SK-N-MC (cell line): Measurements from ENCODE around the gene ITGA7.
A peak's percentile ranks its signal among the peaks of the same experiment; 100 is the strongest.

Source experiments
- DNase-seq: peaks from one replicate; pipeline ENCODE4 v3.0.0-alpha.2; 2011; ENCODE audit warnings: low read depth, low spot score
- H3K27ac ChIP-seq: fragments of 200-600 bp; sonication (generic); 2 replicates; pipeline ENCODE4 v1.5.1; 2016; ENCODE audit warnings: mixed run types
- H3K36me3 ChIP-seq: fragments of 200-600 bp; sonication (generic); 2 replicates; pipeline ENCODE4 v1.6.1; 2017; ENCODE audit warnings: antibody characterized with exemption, low read length, mixed read lengths; ENCODE audit not compliant: insufficient read depth
- H3K4me3 ChIP-seq: fragments of 200-600 bp; sonication (generic); 2 replicates; pipeline ENCODE4 v1.5.1; 2016
- H3K9ac ChIP-seq: fragments of 200-600 bp; sonication (generic); 2 replicates; pipeline ENCODE4 v1.8.0; 2017; ENCODE audit warnings: mixed run types, mixed read lengths; ENCODE audit not compliant: insufficient read length
- H3K9me3 ChIP-seq: fragments of 200-600 bp; sonication (generic); 2 replicates; pipeline ENCODE4 v1.6.1; 2017; ENCODE audit warnings: low read depth, mild to moderate bottlenecking, antibody characterized with exemption, low read length, moderate library complexity, mixed read lengths
- EZH2 ChIP-seq: fragments of 200-600 bp; sonication (generic); IDR thresholded peaks from one replicate; pipeline ENCODE4 v1.6.1; 2017; ENCODE audit warnings: antibody characterized with exemption
- FOXP2 ChIP-seq: optimal IDR thresholded peaks from 2 replicates; pipeline ENCODE3; 2011; ENCODE audit warnings: mild to moderate bottlenecking, moderate library complexity; ENCODE audit not compliant: insufficient read depth; ENCODE audit errors: extremely low read length, control extremely low read depth
- POLR2AphosphoS5 ChIP-seq: IDR thresholded peaks from 2 replicates; pipeline ENCODE4 v1.6.1; 2012; ENCODE audit warnings: mild to moderate bottlenecking, low read depth, low read length, borderline replicate concordance

The ITGA7 gene

DNA sequence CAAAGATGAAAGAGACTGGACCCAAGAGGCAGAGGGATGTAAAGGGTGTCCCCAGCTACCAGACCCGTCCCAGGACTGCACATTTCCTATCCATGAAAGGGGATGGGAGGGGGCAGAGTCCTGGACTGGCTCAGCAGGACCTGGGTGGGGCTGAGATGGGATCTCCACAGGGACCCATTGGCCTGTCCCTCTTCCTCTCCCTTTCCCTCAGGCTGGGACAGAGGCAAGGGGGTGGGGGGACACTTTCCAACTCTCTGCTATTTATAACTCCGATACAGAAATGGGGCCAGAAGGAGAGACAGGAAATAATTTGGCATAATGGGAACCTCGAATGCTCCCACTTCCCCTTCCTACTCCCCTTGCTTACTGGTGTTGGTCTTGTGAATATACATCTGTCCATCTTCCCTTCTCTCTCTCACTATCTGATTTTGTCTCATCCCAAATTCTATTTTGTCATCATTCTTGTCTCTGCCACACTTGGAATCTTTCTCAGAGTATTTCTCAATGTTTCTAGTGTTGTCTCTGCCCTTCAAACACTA, 1.1 kb upstream of the ITGA7 start:
- TF ChIP-seq EZH2 (no peak), POLR2AphosphoS5 (no peak), FOXP2 (no peak)
- Histone ChIP-seq H3K36me3 (no peaks in the 10 kb centered on the region), H3K9ac (no peak overlapping the region), H3K27ac (no peak overlapping the region), H3K9me3 (no peaks in the 10 kb centered on the region), H3K4me3 (no peak overlapping the region)
- DNase-seq: no peak

- Histone ChIP-seq H3K4me3 (peak overlapping the region; percentile 81), H3K36me3 (no peaks in the 10 kb centered on the region), H3K27ac (no peak overlapping the region), H3K9me3 (no peaks in the 10 kb centered on the region), H3K9ac (peak overlapping the region; percentile 26)
- no peak for DNase-seq
- no peak for TF ChIP-seq POLR2AphosphoS5
- TF ChIP-seq FOXP2: no peak
- no peak for TF ChIP-seq EZH2
These were observed 459 bp downstream of the ITGA7 start for GRCh38 chr12:55707219-55707671.

DNA sequence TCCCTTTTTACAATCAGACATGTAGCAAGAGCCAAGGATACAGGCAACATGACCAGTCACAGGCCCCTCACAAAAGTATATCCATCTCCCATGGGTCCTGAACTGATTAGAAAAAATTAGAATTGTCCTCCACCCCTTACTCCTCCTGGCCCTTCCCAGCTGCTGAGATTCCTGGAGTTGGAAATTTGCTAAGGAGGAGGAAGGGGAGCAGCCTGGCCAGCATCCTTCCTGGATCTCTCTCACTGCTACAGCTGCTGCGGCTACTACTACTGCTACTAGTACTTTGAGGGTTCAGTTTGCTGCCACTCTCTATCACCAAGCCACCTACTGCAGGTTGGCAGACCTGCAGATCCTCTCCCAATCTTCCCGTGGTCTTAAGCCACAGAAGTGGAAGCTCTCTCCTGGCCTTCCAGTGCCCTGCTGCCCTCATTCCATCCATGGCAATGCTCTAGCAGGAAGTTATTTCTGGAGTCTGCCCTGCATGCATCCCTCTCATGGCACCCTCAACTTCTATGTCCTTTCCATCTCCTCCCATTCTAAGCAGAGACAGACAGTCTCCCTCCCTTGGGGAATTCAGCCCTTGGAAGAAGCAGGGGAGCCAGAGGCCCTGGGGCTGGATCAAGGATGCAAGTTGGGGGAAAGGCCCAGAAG, 1.0 kb downstream of the ITGA7 start:
- Histone ChIP-seq H3K27ac (no peak overlapping the region), H3K36me3 (no peaks in the 10 kb centered on the region), H3K4me3 (peak overlapping the region; percentile 81), H3K9me3 (no peaks in the 10 kb centered on the region), H3K9ac (no peak overlapping the region)
- no peak for TF ChIP-seq FOXP2
- no peak for TF ChIP-seq EZH2
- no peak for TF ChIP-seq POLR2AphosphoS5
- DNase-seq: no peak

DNA sequence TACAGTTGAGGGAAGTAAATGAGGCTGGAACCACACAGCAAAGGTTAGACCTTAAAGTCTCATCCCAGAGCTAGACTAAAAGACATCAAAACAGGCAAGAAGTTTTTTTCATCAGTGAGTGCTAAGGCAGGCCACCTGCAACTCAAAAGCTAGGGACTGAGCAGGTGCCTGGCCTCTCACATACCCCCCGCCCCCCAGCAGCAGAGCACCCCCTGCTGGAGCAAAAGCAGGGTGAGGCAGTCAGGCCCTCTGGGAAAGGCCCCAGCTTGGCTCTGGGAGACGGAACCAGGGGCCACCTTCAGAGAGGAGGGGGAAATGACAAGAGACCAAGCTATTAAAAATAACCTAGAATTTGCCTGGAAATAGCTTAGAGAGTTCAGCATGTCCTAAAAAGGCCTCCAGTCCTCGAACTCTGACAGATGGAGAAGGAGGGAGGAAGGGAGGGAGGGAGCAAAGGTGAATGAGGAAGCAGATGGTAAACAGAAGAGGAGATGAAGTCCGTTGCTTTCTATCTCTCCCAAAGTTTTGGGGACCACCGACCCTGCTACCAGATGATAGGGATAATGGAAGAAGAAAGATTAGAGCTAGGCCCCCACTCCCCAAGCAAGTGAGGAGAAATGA, 1.8 kb downstream of the ITGA7 start:
- TF ChIP-seq POLR2AphosphoS5: no peak
- TF ChIP-seq EZH2: no peak
- TF ChIP-seq FOXP2: no peak
- no peak for DNase-seq
- no peak overlapping the region for H3K4me3 ChIP-seq

GRCh38 chr12:55704824-55705718, 2.6 kb downstream of the ITGA7 start:
- H3K9ac ChIP-seq: no peak overlapping the region
- H3K9me3 ChIP-seq: no peaks in the 10 kb centered on the region
- no peaks in the 10 kb centered on the region for H3K36me3 ChIP-seq
- TF ChIP-seq POLR2AphosphoS5: no peak
- TF ChIP-seq FOXP2: no peak
- no peak for TF ChIP-seq EZH2
- H3K4me3 ChIP-seq: no peak overlapping the region
- DNase-seq: no peak
- no peak overlapping the region for H3K27ac ChIP-seq

More for the DNA sequence above, 1.8 kb downstream of the ITGA7 start:
- Histone ChIP-seq H3K9ac (no peak overlapping the region), H3K27ac (no peak overlapping the region), H3K9me3 (no peaks in the 10 kb centered on the region), H3K36me3 (no peaks in the 10 kb centered on the region)

- H3K27ac ChIP-seq: no peak overlapping the region
- TF ChIP-seq FOXP2 (no peak), POLR2AphosphoS5 (no peak), EZH2 (no peak)
These were observed 3.6 kb downstream of the ITGA7 start for GRCh38 chr12:55703901-55704761.

DNA sequence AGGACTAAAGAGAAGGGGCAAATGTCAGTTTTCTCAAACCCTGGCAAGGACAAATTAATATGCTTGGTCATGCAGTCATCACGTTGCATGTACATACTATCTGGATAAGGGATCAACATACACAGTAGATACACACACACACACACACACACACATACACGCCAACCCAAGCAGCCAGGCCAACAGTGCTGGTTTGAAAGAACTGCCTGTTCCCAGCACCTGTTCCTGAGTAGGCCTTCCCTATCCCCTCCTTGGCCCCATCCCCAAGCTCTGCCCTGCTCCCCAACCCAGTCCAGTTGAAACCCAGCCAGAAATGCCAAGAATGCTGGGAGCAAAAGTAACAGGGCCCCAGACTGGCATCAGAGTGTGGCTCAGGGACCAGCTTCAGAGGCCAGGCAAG, 4.4 kb downstream of the ITGA7 start:
- no peak for TF ChIP-seq EZH2
- no peaks in the 10 kb centered on the region for H3K36me3 ChIP-seq
- DNase-seq: no peak
- H3K9me3 ChIP-seq: no peaks in the 10 kb centered on the region
- H3K27ac ChIP-seq: no peak overlapping the region
- no peak overlapping the region for H3K9ac ChIP-seq
- no peak overlapping the region for H3K4me3 ChIP-seq

More at GRCh38 chr12:55703901-55704761, 3.6 kb downstream of the ITGA7 start:
- H3K9ac ChIP-seq: no peak overlapping the region
- no peak for DNase-seq
- H3K9me3 ChIP-seq: no peaks in the 10 kb centered on the region
- H3K4me3 ChIP-seq: no peak overlapping the region
- H3K36me3 ChIP-seq: no peaks in the 10 kb centered on the region

DNA sequence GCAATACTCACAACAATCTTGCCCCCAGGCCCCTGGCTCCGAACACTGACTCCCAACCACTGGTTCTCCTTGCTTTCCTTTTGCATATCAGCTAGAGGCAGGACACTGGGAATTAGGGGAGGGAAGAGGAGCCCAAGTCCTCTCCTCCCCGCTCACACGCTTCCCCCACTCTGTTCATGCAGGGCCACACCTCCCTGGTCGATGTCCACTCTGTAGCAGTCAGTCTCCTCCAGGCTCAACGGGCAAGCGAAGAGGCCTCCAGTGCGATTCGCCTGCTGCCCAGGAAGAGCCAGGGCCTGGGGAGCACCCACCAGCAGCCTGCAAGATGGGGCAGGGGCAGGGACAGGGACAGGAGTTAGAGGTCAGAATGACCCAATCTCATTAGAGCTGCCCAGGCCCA, 4.8 kb downstream of the ITGA7 start:
- TF ChIP-seq EZH2 (no peak), FOXP2 (no peak), POLR2AphosphoS5 (no peak)
- no peak for DNase-seq
- Histone ChIP-seq H3K4me3 (no peak overlapping the region), H3K27ac (no peak overlapping the region), H3K9ac (no peak overlapping the region), H3K9me3 (no peaks in the 10 kb centered on the region), H3K36me3 (no peaks in the 10 kb centered on the region)
